GM19239 (cell line): ENCODE measurements around the gene PID1.

Experiments
- DNase-seq: peaks from one replicate; pipeline ENCODE4 v3.0.0; 2011; ENCODE audit warnings: low spot score; ENCODE audit not compliant: insufficient read length
- FAIRE-seq: peaks from 2 replicates; lab custom pipeline; 2011; peaks lifted over from hg19 to GRCh38; lab: Jason Lieb, UNC

Gene PID1

DNA sequence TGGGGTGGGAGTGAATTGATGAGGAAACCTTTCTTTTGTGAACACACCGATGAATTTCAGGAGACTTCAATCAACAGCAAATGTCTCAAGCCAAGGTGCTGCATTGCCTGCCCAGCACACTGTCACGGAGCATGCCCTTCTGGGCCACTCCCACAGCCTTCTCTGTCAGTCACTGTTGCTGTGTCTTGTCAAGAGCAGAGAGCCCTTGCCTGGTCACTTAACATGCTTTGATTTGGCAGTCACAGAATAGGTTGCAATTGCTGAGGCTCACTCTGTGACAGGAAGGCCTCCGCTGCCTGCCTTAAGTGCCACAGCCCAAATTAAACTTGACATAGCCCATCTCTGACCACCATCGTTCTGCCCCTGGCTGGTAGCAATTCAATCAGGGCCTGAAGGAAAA is 225.4 kb downstream of the PID1 start:
- DNase-seq (no peak), FAIRE-seq (no peak)

DNA sequence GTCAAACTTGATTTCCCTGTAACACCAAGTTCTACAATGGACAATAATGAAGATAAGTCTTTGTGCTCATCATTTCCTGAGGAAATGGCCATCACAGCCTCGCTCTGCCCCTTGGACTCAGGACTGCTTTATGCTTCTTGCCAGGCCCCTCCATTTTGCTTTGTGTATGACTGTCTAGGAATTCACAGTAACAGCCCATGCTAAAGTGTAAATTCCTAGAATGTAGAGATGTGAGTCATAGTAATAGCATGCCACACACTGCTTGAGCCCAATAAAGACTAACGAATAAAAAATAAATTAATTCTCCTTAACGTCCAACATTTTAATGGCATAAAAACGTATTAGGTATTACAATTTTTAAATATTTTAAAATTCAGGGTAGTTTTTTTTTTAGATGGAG is 226.5 kb downstream of the PID1 start:
- DNase-seq (no peak), FAIRE-seq (no peak)

DNA sequence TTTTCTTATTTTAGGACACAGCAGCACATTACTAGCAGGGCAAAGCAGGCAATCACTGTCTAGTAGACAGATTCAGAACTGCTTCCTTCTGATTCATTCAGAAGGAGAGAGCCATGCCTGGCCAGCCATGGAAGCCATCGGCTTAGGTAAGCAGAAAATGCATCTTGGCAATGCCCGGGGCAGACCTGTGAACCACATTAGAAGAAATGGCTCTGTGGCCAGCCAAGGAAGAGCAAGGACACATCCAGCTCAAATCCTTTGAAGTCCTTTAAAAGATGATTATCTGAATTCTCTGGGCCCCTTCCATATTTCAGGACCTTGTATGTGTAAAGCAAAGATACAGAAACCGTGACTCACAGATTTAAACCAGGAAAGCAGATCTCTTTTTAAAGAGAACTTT is 227.4 kb downstream of the PID1 start:
- no peak for DNase-seq
- no peak for FAIRE-seq

DNA sequence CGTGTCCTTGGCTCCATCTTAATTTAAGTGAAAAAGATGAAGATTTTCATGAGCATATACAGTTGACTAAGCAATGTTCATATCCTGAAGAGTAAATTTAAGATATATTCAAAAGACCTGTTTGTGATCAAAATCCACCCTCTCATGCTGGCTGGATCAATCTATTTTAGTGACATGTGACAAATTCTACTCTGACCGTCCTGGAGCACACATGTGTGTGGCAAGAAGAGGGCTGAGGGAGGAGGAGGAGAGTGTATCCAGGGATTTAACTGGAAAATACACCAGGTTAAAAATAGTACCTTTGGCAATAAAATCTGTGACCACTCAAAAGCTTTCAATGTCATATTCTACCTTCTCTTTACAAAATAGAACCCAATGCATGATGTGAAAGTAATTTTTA is 228.7 kb downstream of the PID1 start:
- FAIRE-seq, result no peak
- DNase-seq, result no peak

DNA sequence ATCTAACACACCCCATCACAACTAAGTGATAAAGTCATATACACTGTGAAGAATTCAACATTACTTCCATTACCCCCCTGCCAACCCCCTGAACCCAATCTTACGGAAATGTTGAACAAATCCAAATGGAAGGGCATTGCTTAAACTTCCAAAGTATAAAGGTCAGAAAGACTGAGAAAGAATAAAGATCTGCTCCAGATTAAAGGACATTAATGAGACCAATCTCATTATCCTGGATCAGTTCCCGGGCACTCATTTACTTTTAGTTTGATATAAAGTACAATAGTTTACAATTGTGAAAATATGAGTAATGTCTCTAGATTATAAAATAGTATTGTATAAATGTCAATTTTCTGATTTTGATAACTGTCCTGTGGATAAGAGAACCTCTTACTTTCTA is 229.4 kb downstream of the PID1 start:
- FAIRE-seq, result no peak
- no peak for DNase-seq

DNA sequence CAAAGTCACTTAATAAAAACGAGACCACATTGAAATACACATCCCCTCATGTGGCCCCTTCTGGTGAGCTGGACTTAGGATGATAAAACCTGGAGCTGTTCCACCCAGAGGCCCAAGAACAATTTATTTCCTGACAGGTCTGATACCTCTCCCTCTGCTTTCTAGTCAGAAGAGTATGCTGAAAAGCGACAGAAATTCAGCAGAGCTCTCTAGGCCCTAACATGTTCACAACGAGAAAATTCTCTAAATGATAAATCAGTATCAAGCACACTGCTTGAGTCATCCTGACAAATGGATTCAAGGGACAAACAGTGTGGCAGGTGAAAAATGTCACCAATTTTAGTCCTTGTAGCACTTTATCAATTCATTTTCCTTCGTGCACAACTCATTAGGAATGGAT is 233.5 kb downstream of the PID1 start:
- DNase-seq (no peak), FAIRE-seq (no peak)

DNA sequence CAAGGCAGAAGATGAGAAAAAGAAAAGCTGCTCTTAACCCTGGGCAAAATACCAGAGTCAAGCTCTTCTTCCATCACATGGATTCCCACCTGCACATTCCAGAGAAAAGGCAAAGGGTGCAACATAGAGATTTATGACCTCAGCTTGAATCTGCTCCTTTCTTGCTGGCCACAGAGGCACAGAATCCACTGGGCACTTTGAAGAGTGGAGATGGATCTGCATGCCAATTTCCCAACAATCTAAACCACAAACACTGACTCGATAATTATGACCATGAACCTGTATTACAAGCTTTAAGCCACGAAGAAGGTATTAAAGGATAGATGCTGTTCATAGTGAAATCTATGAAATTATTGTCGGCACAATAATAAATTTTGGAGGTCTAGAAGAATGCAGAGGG is 237.3 kb downstream of the PID1 start:
- DNase-seq (no peak), FAIRE-seq (no peak)

DNA sequence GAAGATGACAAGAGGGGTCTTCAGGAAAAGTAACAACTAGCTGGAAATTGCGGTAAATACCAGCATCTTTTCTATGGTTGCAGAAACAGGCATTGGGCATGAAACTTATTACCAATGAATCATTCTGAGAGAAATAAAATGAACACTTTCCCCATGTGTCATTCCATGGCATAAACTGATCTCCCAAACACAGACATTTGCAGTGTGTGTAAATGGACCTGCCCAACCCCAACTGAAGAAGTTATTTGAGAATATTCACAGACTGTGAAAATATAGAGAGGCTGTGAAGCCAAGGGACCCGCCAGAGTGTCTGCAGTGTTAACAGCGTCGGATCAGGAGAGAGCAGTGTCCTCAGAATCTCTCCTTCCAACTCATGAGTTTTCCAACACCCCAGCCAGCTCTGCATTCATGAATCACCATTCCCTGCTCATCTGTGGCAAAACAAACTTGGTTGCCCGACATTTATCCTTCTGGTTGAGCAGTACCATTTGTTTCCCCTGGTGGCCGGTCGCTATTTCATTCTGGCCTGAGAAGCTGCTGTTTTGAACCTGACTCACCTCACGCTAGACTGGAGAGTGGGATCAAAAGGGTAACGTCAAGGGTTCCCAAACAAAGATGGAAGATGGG is 238.4 kb downstream of the PID1 start:
- FAIRE-seq, result no peak

DNA sequence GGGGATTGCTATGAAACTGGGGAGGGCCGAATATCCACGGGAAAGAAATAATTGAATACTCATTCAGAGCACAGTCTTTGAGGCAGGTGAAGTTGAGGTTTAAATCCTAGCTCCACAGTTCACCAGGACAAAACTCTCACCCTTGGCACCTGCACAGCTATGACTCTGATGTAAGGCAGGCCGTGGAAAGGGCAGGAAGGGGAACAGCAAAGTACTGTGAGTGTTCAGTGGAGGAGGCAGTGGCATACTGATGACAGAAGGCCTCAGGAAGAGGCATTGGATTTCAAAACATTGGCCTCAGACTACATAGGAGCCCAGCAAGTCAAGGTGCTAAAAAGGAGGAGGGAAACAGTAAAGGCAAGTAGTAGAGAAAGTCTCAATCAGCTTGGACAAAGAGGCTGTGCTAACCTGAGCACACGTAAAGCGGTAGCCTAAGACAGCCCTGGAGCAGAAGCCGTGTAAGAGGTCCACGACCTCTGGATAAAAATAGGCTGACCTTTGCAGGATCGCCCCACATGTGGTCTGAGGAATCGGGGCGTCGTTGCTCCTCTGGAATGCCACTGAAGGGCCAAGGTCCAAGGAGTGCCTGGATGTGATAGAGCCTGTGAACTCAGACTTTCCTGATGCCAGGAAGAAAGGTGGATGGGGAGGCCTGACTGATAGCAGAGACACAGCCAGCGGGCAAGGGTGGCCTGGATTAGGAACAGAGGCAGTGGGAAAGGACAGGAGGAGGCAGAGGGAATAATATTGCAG is 243.6 kb downstream of the PID1 start:
- FAIRE-seq, result no peak

More for the DNA sequence above, 238.4 kb downstream of the PID1 start:
- DNase-seq, result no peak

DNA sequence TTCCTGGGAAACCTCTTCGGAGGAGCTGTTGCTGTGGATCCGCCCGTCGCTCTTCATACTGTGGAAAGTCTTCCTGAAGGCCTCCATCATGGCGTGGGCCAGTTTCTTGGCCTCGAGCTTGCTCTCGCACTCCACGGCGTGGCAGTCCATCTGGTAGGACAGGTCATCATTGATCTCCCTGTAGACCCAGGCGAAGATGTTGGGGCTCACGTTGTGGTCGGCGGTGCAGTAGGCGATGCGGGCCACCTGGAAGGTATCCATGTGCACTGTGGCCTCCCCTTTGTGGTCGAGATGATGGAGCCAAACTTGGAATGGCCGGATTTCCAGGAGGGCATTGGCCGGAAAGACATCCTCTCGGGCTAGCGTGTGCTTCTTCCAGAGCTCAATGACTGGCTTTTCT is 245.4 kb downstream of the PID1 start:
- no peak for DNase-seq
- FAIRE-seq, result no peak

More for the DNA sequence above, 243.6 kb downstream of the PID1 start:
- no peak for DNase-seq

DNA sequence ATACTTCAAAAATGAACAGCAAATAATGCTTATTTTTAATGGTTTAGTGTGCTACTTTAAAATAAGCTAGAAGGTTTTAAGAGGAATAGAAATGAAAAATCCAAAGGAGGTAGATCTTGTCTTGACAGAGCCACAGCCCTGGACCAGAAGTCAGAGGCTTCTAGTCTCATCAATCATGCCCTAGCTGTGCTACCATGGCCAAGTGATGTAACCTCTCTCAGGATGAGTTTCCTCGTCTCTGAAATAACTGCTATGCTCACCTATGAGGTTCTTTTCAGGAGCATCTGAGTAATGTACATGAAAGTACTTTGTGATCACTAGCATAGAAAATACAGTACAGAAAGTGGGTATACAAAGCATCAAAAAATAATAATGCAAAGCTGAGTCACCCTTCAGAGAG is 248.4 kb downstream of the PID1 start:
- DNase-seq (no peak), FAIRE-seq (no peak)

DNA sequence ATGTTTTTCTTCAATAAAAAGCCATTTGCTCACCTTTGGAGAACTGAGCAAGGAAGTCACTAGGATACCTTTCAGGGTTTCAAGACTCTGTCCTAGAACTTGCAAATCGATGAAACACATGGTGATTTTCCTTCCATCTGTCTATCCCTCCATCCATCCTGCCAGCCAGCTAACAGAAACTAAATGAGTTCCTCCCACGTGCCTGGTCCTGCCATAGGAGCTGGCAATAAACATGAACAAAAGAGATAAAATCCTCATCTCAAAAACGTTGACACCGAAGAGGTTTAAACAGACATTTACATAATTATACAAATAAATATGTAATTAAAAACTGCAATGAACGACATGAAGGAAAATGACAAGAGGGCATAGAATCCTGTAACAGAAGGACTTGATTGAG is 249.0 kb downstream of the PID1 start:
- DNase-seq, result no peak
- FAIRE-seq, result no peak

DNA sequence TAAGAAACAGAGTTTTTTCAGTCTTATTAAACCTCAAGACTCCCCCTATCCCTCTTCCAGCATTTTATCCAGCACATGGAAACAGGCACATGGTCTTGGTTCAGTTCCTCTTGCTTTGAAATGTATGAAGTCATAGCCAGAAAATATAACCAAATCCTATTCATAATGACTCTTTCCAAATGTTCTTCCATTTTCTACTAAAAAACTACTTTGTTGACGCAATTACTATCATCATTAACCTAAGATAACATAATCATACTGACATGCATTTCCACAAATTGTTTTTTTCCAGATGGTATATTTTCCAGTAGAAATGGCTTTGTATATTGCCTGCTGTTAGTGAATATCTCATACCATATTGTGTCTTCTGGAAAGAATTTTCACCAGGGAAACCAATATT is 261.3 kb downstream of the PID1 start:
- DNase-seq (no peak), FAIRE-seq (no peak)

DNA sequence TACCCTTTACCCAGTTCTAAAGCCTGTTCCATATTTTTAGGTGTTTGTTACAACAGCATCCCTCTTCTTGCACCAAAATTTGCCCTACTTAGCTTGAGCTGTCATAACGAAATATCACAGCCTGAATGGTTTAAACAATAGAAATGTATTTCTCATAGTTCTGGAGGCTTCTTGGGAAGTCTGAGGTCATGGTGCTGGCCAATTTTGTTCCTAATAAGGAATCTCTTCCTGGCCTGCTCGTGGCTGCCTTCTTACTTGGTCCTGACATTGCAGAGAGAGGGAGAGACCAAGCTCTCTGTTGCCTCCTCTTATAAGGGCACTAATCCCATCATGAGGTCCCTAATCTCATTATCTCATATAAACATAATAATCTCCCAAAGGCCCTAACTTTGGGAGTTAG is 267.8 kb downstream of the PID1 start:
- FAIRE-seq (no peak), DNase-seq (no peak)

DNA sequence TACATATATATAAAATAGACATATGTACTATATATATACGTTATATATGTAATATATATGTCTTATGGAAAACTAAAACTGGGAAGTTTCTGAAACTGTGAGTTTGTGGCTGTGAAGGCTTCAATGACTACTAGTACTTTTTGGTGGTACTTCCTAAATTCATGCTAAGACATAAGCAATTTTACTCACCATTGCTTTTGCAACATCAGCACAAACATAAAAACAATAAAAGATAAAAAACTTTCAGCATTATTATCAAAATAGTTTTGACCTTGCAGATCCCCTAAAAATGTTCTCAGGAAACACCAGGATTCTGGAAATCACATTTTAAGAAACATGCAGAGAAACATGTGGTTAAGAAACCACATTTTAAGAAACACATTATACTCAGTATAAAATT is 269.9 kb downstream of the PID1 start:
- DNase-seq (no peak), FAIRE-seq (no peak)

DNA sequence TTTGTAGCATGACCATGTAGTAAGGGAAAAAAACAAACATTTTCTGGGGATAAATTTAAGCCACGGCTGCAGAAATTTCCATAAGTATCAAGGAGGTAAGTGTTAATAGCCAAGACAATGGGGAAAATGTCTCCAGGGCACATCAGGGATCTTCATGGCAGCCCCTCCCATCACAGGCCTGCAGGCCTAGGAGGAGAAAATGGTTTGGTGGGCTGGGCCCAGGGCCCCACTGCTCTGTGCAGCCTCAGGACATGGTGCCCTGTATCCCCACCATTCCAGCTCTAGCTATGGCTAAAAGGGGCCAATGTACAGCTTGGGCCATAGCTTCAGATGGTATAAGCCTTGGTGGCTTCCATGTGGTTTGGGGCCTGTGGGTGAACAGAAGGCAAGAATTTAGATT is 271.8 kb downstream of the PID1 start:
- no peak for FAIRE-seq
- no peak for DNase-seq

DNA sequence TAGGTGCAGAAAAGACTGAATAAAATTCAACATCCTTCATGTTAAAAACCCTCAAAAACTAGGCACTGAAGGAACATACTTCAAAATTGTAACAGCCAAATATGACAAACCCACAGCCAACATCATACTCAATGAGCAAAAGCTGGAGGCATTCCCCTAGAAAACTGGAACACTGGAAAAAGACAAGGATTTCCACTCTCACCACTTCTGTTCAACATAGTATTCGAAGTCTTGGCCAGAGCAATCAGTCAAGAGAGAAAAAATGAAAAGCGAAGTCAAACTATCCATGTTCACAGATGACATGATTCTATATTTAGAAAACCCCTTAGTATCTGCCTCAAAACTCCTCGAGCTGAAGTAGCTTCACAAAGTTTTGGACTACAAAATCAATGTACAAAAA is 282.3 kb downstream of the PID1 start:
- DNase-seq (no peak), FAIRE-seq (no peak)

DNA sequence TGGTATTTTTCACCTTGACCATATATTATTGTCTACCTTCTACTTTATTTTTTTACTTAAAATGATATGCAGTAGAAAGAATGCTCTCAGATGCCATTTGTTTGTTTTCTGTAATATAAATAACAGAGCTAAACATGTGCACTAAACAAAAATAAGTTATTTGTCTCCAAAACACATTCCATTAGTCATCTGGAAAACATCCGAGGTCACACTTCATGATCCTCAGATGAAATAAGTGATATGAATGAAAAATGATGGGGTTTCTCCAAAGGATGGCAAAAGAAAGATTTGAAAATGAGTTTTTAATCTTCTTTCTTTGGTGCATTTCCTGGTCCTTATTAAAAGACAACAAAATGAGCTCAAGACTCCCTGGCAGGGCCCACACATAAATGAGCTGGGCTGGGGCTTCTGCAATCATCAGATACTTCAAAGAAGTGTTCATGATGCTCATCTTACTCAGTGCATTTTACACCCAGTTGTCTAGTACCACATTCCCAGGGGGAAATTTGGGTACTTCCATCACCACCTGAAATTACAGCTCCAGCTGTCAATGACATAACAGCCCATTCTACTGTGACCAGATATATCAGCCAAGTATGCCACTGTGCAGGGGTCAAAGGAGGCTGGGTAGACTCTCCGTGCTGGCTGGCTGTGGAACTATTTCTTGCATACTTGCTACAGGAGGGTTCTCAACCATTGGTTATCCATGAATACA is 283.5 kb downstream of the PID1 start:
- no peak for FAIRE-seq
- DNase-seq, result no peak

DNA sequence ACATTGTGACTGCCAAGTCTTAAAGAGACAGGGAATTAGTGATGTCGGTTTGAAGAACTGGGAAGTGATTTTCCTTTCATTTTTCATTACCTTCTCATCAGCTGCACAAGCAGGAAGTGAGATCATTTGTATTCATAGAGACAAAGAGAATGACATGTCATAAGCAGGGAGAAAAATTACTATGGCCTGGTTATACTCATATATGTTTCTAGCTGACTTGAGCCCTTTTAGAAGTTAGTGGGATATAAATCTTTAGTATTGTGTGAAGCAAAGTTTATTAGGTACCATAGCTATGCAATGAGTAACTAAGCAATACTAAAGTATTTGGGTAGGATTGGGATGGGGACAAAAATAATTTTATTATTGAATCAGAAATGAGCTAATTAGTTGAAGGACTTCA is 284.1 kb downstream of the PID1 start:
- DNase-seq, result no peak
- no peak for FAIRE-seq

DNA sequence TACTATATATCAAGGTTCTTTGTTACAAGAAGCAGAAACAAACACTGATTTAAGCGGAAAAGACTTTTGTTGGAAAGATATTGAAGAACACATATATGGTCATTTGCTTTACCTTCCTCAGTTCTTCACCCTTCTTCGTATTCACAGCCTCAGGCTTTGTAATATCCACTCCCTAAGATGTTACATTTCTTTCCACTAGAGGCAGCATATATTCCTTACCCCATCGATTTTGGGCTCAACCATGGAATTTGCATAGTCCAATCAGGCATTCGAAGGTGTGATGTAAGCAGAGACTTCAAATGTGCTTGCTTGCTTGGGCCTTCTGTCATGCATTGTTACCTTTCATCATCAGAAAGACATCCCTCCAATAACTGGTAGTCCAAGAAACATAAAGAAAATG is 287.4 kb downstream of the PID1 start:
- DNase-seq, result no peak
- FAIRE-seq, result no peak

DNA sequence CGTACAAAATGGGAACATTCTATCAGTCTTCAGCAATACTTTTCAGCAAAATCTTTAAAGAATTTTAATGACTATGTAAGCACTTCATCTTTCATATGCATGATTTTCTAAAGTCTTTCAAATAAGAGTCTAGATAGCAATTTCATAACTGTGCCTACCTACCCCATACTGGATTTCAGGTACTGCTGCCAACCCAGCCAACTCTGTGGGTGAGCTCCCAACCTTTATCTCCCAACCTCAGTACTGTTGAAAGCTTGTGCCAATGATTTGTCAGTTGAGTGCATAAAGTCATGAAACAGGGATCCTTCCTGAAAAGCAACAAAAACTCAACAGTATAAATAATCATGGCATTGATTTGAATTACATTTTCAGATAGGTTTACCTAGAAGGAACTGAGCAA is 296.9 kb downstream of the PID1 start:
- DNase-seq (no peak), FAIRE-seq (no peak)
